Stimulated activated CD4-positive, alpha-beta T cell treated with anti-CD3 and anti-CD28 coated beads, Interleukin-15, amount 100 ng/mL, for 1 hour (primary cell): ENCODE measurements around the gene DUOX2.

ENCODE experiments used
- DNase-seq, 2 donors: peaks; one replicate each; pipeline ENCODE4 v3.0.0-alpha.2; 2020; ENCODE audit warnings: low read depth in 1 of 2, low spot score in 1 of 2

DUOX2 gene

DNA sequence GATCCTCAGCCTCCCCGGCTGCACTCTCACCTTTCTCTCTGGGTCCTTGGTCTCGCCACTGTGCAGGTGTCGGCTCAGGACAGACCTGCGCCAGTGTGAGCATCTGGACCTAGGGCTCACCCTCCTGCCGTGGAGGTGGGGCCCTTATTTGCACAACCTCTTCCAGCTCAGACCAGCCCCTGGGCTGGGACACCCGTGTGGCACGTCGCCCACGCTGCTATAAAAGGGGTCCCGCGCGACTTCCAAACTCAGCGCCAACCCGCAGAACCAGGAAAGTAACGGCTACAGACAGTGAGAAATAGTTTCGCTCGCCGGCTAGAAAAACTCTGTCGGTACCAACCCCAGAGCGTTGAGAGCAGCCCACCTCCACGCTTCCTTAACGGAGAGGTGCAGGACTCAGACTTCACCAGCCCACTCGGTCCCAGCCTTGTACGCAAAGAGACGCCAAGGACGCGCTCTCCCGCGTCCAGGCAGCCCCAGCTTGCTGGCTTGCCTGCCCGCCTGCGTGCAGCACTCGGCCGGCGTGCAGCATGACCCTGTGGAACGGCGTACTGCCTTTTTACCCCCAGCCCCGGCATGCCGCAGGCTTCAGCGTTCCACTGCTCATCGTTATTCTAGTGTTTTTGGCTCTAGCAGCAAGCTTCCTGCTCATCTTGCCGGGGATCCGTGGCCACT lies at the start of gene DUOX2, which contains the start of gene DUOXA2:
Gene DUOX2 (minus strand): TSS at position 97 of the 675 bp plus-strand sequence. CDS start 761 bp downstream, outside the sequence.
Gene DUOXA2 (plus strand): TSS at position 251 of the 675 bp plus-strand sequence. CDS start 280 bp downstream, at position 531.
- DNase-seq, result no peak

GRCh38 chr15:45163508-45163856 lies 49.5 kb upstream of the DUOX2 start:
- no peak for DNase-seq

DNA sequence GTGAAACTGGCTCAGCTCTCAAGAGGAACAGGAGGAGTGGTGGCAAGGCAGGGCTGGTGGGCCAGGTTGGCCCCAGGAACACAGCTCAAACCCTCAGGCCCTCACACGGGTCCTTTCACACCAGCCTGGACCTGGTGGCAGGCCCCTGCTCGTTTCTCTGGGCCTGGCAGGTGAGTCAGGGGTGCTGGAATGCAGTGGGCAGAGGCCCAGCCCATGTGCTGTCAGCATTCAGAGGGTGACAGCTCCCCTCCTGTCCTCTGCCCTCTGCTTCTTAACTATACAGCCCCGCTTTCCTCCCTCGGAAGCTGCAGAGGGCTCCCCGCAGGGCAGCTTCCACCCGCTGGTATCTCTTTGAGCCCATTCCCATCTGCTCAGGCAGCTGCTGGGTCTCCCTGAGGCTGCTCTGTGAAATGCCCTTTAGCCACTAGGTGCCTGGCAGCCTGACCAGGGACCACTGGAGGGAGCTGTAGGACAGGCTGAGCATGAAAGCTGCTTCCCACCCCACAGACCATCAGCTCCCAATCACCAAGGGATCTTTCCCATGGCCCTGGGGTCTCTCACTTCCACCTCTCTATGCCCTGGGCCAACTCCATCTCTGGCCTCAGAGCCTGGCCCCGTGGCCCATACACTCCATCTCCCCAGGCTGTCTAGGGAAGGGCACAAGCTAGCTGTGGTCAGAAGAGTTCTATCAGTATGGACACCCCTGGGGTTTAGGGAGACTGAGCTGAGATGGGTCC lies 49.0 kb upstream of the DUOX2 start:
- peak; percentile 27 to 33 for DNase-seq

GRCh38 chr15:45161666-45162065 lies 47.7 kb upstream of the DUOX2 start:
- DNase-seq, result no peak

GRCh38 chr15:45157974-45158373 lies 44.0 kb upstream of the DUOX2 start:
- no peak for DNase-seq

GRCh38 chr15:45156744-45157455 lies 42.9 kb upstream of the DUOX2 start:
- DNase-seq, result no peak

GRCh38 chr15:45155739-45156138 lies 41.8 kb upstream of the DUOX2 start:
- no peak for DNase-seq

- DNase-seq, result no peak
These were observed 38.2 kb upstream of the DUOX2 start for GRCh38 chr15:45151998-45152828.

DNA sequence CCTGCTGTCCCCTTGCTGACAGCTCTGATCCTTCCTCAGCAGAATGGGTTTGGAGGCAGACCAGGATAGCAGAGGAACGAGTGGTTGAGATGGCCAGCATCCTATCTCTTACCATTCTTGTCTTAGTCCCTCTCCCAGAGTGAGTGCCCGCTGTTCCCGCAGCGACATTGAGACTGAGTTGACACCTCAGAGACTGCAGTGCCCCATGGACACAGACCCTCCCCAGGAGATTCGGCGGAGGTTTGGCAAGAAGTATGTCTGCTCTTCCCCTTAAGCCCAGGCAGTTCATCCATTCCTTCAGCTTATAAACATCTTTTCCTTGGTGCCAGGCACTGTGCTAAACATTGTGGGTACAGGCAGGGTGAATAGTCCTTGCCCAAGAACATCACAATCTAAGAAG lies 37.0 kb upstream of the DUOX2 start:
- DNase-seq, result no peak

GRCh38 chr15:45150481-45150880 lies 36.5 kb upstream of the DUOX2 start:
- no peak for DNase-seq

GRCh38 chr15:45149060-45149459 lies 35.1 kb upstream of the DUOX2 start:
- no peak for DNase-seq

DNA sequence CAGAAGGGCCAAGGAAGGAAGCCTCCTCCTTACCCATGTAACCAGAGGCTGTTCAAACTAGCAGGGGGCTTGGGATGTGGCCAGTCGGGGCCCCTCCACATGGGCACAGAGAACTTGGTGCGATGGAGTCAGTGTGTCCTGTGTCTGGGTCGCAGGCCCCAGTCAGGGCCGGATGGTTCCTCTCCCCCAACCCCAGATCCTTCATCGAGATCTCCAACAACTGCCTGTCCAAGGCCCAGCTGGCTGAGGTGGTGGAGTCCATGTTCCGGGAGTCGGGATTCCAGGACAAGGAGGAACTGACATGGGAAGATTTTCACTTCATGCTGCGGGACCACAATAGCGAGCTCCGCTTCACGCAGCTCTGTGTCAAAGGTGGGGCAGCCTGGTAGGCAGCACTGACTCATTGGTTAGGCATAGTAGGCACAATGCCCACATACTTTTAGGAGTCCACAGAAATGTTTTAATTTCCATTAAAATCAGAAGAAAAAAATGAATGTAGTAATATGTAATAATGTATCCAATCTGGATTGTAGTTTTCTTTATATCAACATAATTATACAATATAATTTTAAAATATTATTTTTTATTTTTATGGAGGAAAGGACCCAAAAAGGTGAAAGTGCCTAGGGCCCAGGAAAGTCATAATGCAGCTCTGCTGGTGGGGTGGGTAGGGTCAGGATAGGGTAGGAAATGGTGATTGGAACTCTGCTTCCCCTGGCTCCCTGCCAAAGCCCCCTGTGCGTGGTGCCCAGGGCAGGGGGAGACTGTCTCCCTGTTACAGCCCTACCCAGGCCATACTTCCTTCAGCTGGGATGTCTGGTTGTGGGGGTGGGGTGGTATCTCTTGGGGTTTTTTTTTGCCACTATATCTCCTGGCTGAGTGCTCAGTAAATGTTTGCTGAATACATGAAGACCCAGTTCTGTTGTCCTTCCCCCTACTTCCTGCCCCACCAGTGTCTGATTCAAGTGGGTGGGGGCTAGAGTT lies 34.4 kb upstream of the DUOX2 start:
- DNase-seq, result no peak

GRCh38 chr15:45147606-45148005 lies 33.6 kb upstream of the DUOX2 start:
- DNase-seq, result no peak

DNA sequence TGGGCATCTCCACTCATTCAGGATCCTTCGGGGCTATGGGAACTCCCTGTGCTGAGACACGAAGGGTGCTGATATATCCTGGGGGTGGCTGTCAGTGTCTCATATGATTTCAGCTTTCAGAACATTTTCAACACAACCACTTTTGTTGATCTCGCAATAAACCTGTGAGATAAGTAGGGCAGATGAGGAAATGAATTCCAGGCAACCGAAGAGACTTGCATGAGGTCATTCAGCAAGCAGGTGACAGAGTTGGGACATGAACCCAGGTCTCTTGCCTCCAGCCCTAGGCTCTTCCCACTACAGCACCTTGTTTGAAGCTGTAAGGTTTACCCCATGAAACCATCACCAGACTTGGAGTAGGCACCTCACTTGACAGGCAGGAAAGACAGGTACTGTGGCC lies 32.4 kb upstream of the DUOX2 start:
- DNase-seq, result no peak

DNA sequence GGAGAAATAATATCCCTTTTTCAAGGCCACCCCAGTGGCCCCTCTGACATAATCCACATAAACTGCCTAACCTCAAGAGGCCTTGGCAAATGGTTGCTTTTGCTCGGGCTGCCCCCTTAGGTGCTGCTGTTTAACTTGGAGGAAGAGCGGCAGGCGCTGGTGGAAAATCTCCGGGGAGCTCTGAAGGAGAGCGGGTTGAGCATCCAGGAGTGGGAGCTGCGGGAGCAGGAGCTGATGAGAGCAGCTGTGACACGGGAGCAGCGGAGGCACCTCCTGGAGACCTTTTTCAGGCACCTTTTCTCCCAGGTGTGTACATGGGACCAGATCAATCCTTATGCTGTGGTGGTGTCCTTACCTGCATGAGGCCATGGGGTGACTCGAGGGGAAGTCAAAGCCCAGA lies 30.8 kb upstream of the DUOX2 start:
- DNase-seq, result no peak

GRCh38 chr15:45143946-45144345 lies 30.0 kb upstream of the DUOX2 start:
- no peak for DNase-seq

GRCh38 chr15:45143056-45143455 lies 29.1 kb upstream of the DUOX2 start:
- no peak for DNase-seq

DNA sequence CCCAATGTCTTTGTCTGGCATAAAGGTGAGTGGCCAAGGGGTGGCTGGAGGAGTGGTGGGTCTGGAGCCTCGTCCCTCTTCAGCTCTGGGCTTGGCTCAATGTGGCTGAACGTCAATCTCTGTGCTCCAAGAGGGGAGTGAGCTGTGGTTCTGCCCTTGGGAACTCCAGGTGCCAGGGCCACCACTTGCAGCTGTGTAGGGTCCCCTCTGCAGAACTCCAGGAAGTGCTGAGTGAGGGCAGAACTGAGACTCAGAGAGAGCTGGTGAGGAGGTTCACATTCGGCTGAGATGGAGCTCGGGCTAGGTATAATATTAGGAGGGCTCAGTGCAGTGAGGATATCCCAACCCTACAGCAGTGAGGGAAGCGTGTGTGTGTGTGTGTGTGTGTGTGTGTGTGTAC lies 27.4 kb upstream of the DUOX2 start:
- no peak for DNase-seq

- DNase-seq, result no peak
These were observed 26.7 kb upstream of the DUOX2 start for GRCh38 chr15:45140557-45141250.
